Measurements from ENCODE around the gene PHF24.

DNA sequence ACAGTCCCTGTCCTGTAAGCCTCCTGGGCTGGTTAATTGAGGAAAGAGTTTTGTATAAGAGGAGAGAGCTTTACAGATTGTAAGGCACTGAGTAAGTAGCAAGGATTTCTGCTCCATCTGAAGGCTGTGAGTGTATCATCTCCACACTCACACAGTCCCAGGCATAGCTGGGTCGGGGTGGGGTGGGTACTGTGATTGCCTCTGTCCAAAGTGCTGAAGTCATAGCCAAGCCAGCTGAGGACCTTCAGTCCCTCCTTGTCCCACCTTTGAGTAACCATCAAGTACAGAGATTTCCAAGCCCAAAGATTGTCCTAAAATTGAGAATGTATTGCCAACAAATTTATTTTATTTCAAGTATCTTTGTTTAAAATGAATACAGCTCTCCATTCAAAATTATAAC lies 26.0 kb downstream of the PHF24 start:
- TF ChIP-seq OSR1 (CRISPR knock-in tag; IDR thresholded peaks at IDR 0.05) (no peak), BACH2 (CRISPR knock-in tag; IDR thresholded peaks at IDR 0.05; ENCODE audit: borderline replicate concordance) (no peak), CSDC2 (CRISPR knock-in tag; IDR thresholded peaks at IDR 0.05) (no peak), ZC3H10 (CRISPR knock-in tag; IDR thresholded peaks at IDR 0.05) (no peak), TCF4 (CRISPR knock-in tag; IDR thresholded peaks at IDR 0.05; ENCODE audit: borderline replicate concordance) (no peak), ARNTL (CRISPR knock-in tag; IDR thresholded peaks at IDR 0.05; ENCODE audit: borderline replicate concordance, low read depth) (no peak)
